ENCODE results near the gene GLP2R. TPM values are rescaled to one million over a fixed set of nuclear protein-coding genes. Genes with fewer than 3 reads are reported as not detected.

The GLP2R gene
- total RNA-seq, 1 donor from 2014 or later, result not detected

GRCh38 chr17:9929871-9930270, 104.1 kb downstream of the GLP2R start:
- H3K4me3 Mint-ChIP-seq, result no peak overlapping the region
- H3K27me3 Mint-ChIP-seq (ENCODE audit: low read depth), result peaks cover 1% of the 10 kb centered on the region
- H3K4me1 Mint-ChIP-seq, result peaks cover 13% of the 10 kb centered on the region
- no peak overlapping the region for H3K27ac Mint-ChIP-seq (ENCODE audit: unreplicated experiment)
- DNase-seq (ENCODE audit: low read depth, low spot score), result no peak
- no peaks in the 10 kb centered on the region for H3K9me3 Mint-ChIP-seq
- no peak for TF ChIP-seq CTCF (conservative IDR thresholded peaks at IDR 0.05)
- peaks cover 3% of the 10 kb centered on the region for H3K36me3 Mint-ChIP-seq (ENCODE audit: low read depth)

- peaks cover 3% of the 10 kb centered on the region for H3K36me3 Mint-ChIP-seq (ENCODE audit: low read depth)
- H3K27me3 Mint-ChIP-seq (ENCODE audit: low read depth), result no peaks in the 10 kb centered on the region
- no peak overlapping the region for H3K27ac Mint-ChIP-seq (ENCODE audit: unreplicated experiment)
- DNase-seq (ENCODE audit: low read depth, low spot score), result no peak
- H3K4me1 Mint-ChIP-seq, result peaks cover 12% of the 10 kb centered on the region
- TF ChIP-seq CTCF (conservative IDR thresholded peaks at IDR 0.05), result no peak
- H3K9me3 Mint-ChIP-seq, result no peaks in the 10 kb centered on the region
- H3K4me3 Mint-ChIP-seq, result no peak overlapping the region
Observed at GRCh38 chr17:9931144-9931741, 105.5 kb downstream of the GLP2R start.

GRCh38 chr17:9932491-9932890, 106.8 kb downstream of the GLP2R start:
- no peak for TF ChIP-seq CTCF (conservative IDR thresholded peaks at IDR 0.05)
- H3K4me1 Mint-ChIP-seq, result peaks cover 12% of the 10 kb centered on the region
- peaks cover 7% of the 10 kb centered on the region for H3K36me3 Mint-ChIP-seq (ENCODE audit: low read depth)
- H3K27me3 Mint-ChIP-seq (ENCODE audit: low read depth), result no peaks in the 10 kb centered on the region
- peak overlapping the region; percentile 36 for H3K27ac Mint-ChIP-seq (ENCODE audit: unreplicated experiment)
- DNase-seq (ENCODE audit: low read depth, low spot score), result no peak
- H3K4me3 Mint-ChIP-seq, result no peak overlapping the region
- no peaks in the 10 kb centered on the region for H3K9me3 Mint-ChIP-seq

- DNase-seq (ENCODE audit: low read depth, low spot score), result no peak
- Mint-ChIP-seq H3K36me3 (ENCODE audit: low read depth) (peaks cover 10% of the 10 kb centered on the region), H3K27ac (ENCODE audit: unreplicated experiment) (no peak overlapping the region), H3K4me3 (no peak overlapping the region), H3K9me3 (no peaks in the 10 kb centered on the region), H3K4me1 (peaks cover 5% of the 10 kb centered on the region), H3K27me3 (ENCODE audit: low read depth) (no peaks in the 10 kb centered on the region)
- no peak for TF ChIP-seq CTCF (conservative IDR thresholded peaks at IDR 0.05)
Observed at GRCh38 chr17:9934331-9934730, 108.6 kb downstream of the GLP2R start.

- Mint-ChIP-seq H3K27me3 (ENCODE audit: low read depth) (no peaks in the 10 kb centered on the region), H3K27ac (ENCODE audit: unreplicated experiment) (peak overlapping the region; percentile 35), H3K4me1 (peaks cover 5% of the 10 kb centered on the region), H3K36me3 (ENCODE audit: low read depth) (peaks cover 15% of the 10 kb centered on the region), H3K4me3 (no peak overlapping the region), H3K9me3 (no peaks in the 10 kb centered on the region)
- DNase-seq (ENCODE audit: low read depth, low spot score), result no peak
- TF ChIP-seq CTCF (conservative IDR thresholded peaks at IDR 0.05), result no peak
Observed at GRCh38 chr17:9935408-9935807, 109.7 kb downstream of the GLP2R start.
